Measurements from ENCODE around the gene RNF169. TPM values are rescaled to one million over a fixed set of nuclear protein-coding genes. Genes with fewer than 3 reads are reported as not detected.

The RNF169 gene
- total and polyA plus RNA-seq, 2 of the 4 experiments (the other 2 are of a cell fraction): 3.6 to 23.3 TPM

DNA sequence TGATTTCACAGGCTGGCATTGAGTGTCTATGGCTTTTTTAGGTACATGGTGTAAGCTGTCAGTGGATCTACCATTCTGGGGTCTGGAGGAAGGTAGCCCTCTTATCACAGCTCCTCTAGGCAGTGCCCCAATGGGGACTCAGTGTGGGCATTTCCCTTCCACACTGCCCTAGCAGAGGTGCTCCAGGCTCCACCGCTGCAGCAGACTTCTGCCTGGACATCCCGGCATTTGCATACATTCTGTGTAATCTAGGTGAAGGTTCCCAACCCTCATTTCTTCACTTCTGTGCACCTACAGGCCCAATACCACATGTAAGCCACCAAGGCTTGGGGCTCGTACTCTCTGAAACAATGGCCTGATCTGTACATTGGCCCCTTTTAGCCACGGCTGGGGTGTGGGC lies 78.3 kb downstream of the RNF169 start:
- no peak overlapping the region for H2BK15ac ChIP-seq (ENCODE audit: low read depth, low read length)
- H2AK5ac ChIP-seq (ENCODE audit: low read depth, low read length): no peak overlapping the region
- H3K18ac ChIP-seq (ENCODE audit: low read depth, low read length): no peak overlapping the region
- H4K91ac ChIP-seq (ENCODE audit: insufficient read depth, low read depth, low read length): no peak overlapping the region
- H4K20me1 ChIP-seq (ENCODE audit: insufficient read depth, low read length): peaks cover 4% of the 10 kb centered on the region; the same call in 1 of the 2 replicates
- no peak overlapping the region for H2BK5ac ChIP-seq (ENCODE audit: low read depth, low read length, poor library complexity, severe bottlenecking)
- H4K8ac ChIP-seq (ENCODE audit: low read depth in 2 of 2, low read length in 2 of 2): no peak overlapping the region
- no peaks in the 10 kb centered on the region for H3K9me1 ChIP-seq (ENCODE audit: insufficient read depth, low read length)
- WGBS, 2 experiments (ENCODE audit: extremely low coverage in 2 of 2, insufficient read length in 1 of 2): no CpG with 5 or more reads among the region's 4 CpGs
- no peak overlapping the region for H3K23ac ChIP-seq (ENCODE audit: low read depth, low read length)
- H3K56ac ChIP-seq (ENCODE audit: extremely low read depth, insufficient read depth, low read length): no peak overlapping the region
- H3K4me2 ChIP-seq (ENCODE audit: low read depth, low read length): no peak overlapping the region
- H4K5ac ChIP-seq (ENCODE audit: low read depth, low read length): no peak overlapping the region
- no TSS peak for BruUV-seq (replicated peaks)
- H2BK120ac ChIP-seq (ENCODE audit: low read depth, low read length): no peak overlapping the region
- H3K4me3 ChIP-seq (ENCODE audit: insufficient read depth, low read depth, low read length): no peak overlapping the region
- H3K9ac ChIP-seq (ENCODE audit: low read depth, low read length): no peak overlapping the region
- H3K14ac ChIP-seq (replicated peaks; ENCODE audit: low read depth, low read length): no peak overlapping the region
- H3K4ac ChIP-seq (ENCODE audit: low read depth, low read length): no peak overlapping the region
- peaks cover 27 to 42% of the 10 kb centered on the region in 2 experiments for H3K79me1 ChIP-seq (ENCODE audit: low read depth in 1 of 2, low read length in 2 of 2)
- intact Hi-C loops (cut with micrococcal nuclease): no loop called here
- ATAC-seq (ENCODE audit: low read depth): no peak
- H3K4me1 ChIP-seq (ENCODE audit: control insufficient read depth, insufficient read depth, low read length): peaks cover 3% of the 10 kb centered on the region
- H3K27me3 ChIP-seq (ENCODE audit: control insufficient read depth, insufficient read depth, low read length): no peaks in the 10 kb centered on the region
- H2BK20ac ChIP-seq (ENCODE audit: low read depth, low read length): no peak overlapping the region
- H3K36me3 ChIP-seq (ENCODE audit: control insufficient read depth, insufficient read depth, low read length): peaks cover 7% of the 10 kb centered on the region; the same call in 1 of the 2 replicates
- dilution Hi-C loops (cut with HindIII; ENCODE audit: low sequenced_read_pairs, unreplicated experiment): no loop called here
- peak overlapping the region; percentile 26 for H2AK9ac ChIP-seq (replicated peaks; ENCODE audit: low read depth, low read length, poor library complexity)
- ChIA-PET CTCF (no interaction called here), POLR2A (ENCODE audit: unreplicated experiment) (no interaction called here)
- DNase-seq: no peak
- no peak overlapping the region for H3K27ac ChIP-seq (ENCODE audit: insufficient read depth, low read length)
- no peak overlapping the region for H2AFZ ChIP-seq (replicated peaks; ENCODE audit: low read length, poor library complexity)
- in situ Hi-C loops (cut with MboI; ENCODE audit: low sequenced_read_pairs): no loop called here
- H3K9me3 ChIP-seq (ENCODE audit: control insufficient read depth, insufficient read depth, low read length): peaks cover 9% of the 10 kb centered on the region
- no peak for TF ChIP-seq POLR2A (IDR thresholded peaks at IDR 0.05; ENCODE audit: low read depth, low read length)
